Ovary (tissue), 9 donors: ENCODE results near the gene CALCR. TPM values are rescaled to one million over a fixed set of nuclear protein-coding genes. Genes with fewer than 3 reads are reported as not detected.

Experiments used
- DNase-seq, 5 donors: peaks; one replicate each; pipeline ENCODE4 v3.0.0-alpha.2; 2019 to 2020
- H3K27ac ChIP-seq, 2 donors: fragments of 200-600 bp; one replicate each; pipeline versions ENCODE4 v1.5.1 to v1.8.0; 2019 to 2022
- H3K27me3 ChIP-seq: fragments of 200-600 bp; one replicate; pipeline ENCODE4 v1.8.0; 2022
- H3K36me3 ChIP-seq: fragments of 200-600 bp; sonication (generic); one replicate; pipeline ENCODE4 v1.5.1; 2019
- H3K4me1 ChIP-seq: one replicate; pipeline ENCODE4 v1.8.1; 2013; ENCODE audit warnings: mild to moderate bottlenecking, moderate library complexity; ENCODE audit not compliant: insufficient read depth
- H3K4me3 ChIP-seq: fragments of 200-600 bp; sonication (generic); one replicate; pipeline ENCODE4 v1.5.1; 2017
- H3K9me3 ChIP-seq, 2 donors: fragments of 200-600 bp in 1 of 2; sonication (generic) in 1 of 2; one replicate each; pipeline versions ENCODE4 v1.5.1 to v1.8.1; 2013 to 2019; ENCODE audit warnings: mild to moderate bottlenecking in 1 of 2, moderate library complexity in 1 of 2
- CTCF ChIP-seq, 3 donors: fragments of 450-650 bp in 2 of 3; fragments of 200-600 bp in 1 of 3; IDR thresholded peaks; one replicate each; pipeline versions ENCODE4 v1.5.1 to v1.8.0; 2016 to 2022; ENCODE audit warnings: antibody characterized with exemption in 3 of 3, mild to moderate bottlenecking in 1 of 3
- EP300 ChIP-seq: sonication (generic); formaldehyde crosslinking; IDR thresholded peaks from one replicate; pipeline ENCODE4 v1.6.1; 2017; ENCODE audit warnings: antibody characterized with exemption
- POLR2A ChIP-seq: fragments of 450-650 bp; IDR thresholded peaks from one replicate; pipeline ENCODE4 v1.6.1; 2017; ENCODE audit warnings: antibody characterized with exemption, mild to moderate bottlenecking, moderate library complexity
- WGBS, 3 donors: extraction: QIAGEN DNeasy Blood & Tissue Kit in 1 of 3; methylation state at CpG; one replicate each; pipeline versions ENCODE4 v1.1.5 to v1.1.7; 2013 to 2017; 5-methylcytosine and 5-hydroxymethylcytosine counted together
- intact Hi-C, 4 donors: fragments of 100-400 bp; cut with DNase I; formaldehyde crosslinking; loops; one replicate each; pipeline versions ENCODE4 v1.11.0 to v1.15.1; 2022 to 2023
- polyA plus RNA-seq, 2 donors: library from polyadenylated mRNA; stranded (reverse); fragments of 200-250 nt in 1 of 2; fragments of 350-450 nt in 1 of 2; fragmentation: Illumina TruSeq in 1 of 2; extraction: RNeasy Lipid Tissue Mini Kit (QIAGEN cat#74804) in 1 of 2; gene quantifications; one replicate each; pipeline ENCODE4 v1.2.3, GENCODE V29; 2013 to 2014
- total RNA-seq, 7 donors: library from RNA; depleted of rRNA in 2 of 7; stranded (reverse); fragments of >200 nt in 2 of 7; fragmentation: NEBNext Ultra II Directional in 3 of 7; extraction: Animal tissue kit (Norgen Biotek cat#: 25700) in 3 of 7; gene quantifications; one replicate each; pipeline versions ENCODE4 v1.1.0 to v1.2.4, GENCODE V29; 2016 to 2023
- donor health status: DM: no; HTN: no; CAD: no; lungs with moderate emphysema.
- donor health status: DM: no; HTN: no; CAD: no.
- donor health status: Bipolar disorder and iron deficiency.
- donor health status: DM: yes; HTN: yes; CAD: no.
- donor health status: DM: no; HTN: no; CAD: no.
- donor health status: DM: yes; HTN: yes; CAD: no.

Gene CALCR
- total and polyA plus RNA-seq, 9 donors: 0.02 to 0.25 (median 0.10) TPM; not detected in 6

- intact Hi-C loops: no loop called here
- no peak for TF ChIP-seq EP300
- TF ChIP-seq CTCF (IDR thresholded peaks at IDR 0.05): no peak
- no peak for TF ChIP-seq POLR2A
- Histone ChIP-seq H3K36me3 (no peaks in the 10 kb centered on the region), H3K4me3 (no peak overlapping the region), H3K27ac (no peak overlapping the region), H3K9me3 (no peaks in the 10 kb centered on the region), H3K4me1 (no peaks in the 10 kb centered on the region), H3K27me3 (no peaks in the 10 kb centered on the region)
- WGBS, 3 donors: 86 to 93% (median 92%) methylated on average over 2 of the region's 2 CpGs
- DNase-seq: no peak
These were observed 5.3 kb downstream of the CALCR start for GRCh38 chr7:93569189-93569588.

- Histone ChIP-seq H3K36me3 (no peaks in the 10 kb centered on the region), H3K27me3 (no peaks in the 10 kb centered on the region), H3K27ac (no peak overlapping the region), H3K4me1 (no peaks in the 10 kb centered on the region), H3K4me3 (no peak overlapping the region), H3K9me3 (no peaks in the 10 kb centered on the region)
- no peak for TF ChIP-seq CTCF (IDR thresholded peaks at IDR 0.05)
- TF ChIP-seq POLR2A: no peak
- no peak for TF ChIP-seq EP300
- intact Hi-C loops: no loop called here
- no peak for DNase-seq
These were observed 7.6 kb downstream of the CALCR start for GRCh38 chr7:93566876-93567275.

- WGBS, 3 donors: 64 to 78% (median 68%) methylated on average over 6 of the region's 6 CpGs
- Histone ChIP-seq H3K27me3 (no peaks in the 10 kb centered on the region), H3K36me3 (no peaks in the 10 kb centered on the region), H3K4me3 (no peak overlapping the region), H3K9me3 (no peaks in the 10 kb centered on the region), H3K27ac (no peak overlapping the region), H3K4me1 (no peaks in the 10 kb centered on the region)
- DNase-seq: no peak
- TF ChIP-seq POLR2A (no peak), CTCF (IDR thresholded peaks at IDR 0.05) (no peak), EP300 (no peak)
- intact Hi-C loops: no loop called here
These were observed 10.9 kb downstream of the CALCR start for GRCh38 chr7:93563584-93563983.

GRCh38 chr7:93562936-93563335 is 11.6 kb downstream of the CALCR start:
- TF ChIP-seq POLR2A (no peak), EP300 (no peak), CTCF (IDR thresholded peaks at IDR 0.05) (no peak)
- 54 to 69% (median 58%) methylated on average over 2 of the region's 2 CpGs for WGBS, 3 donors
- H3K9me3 ChIP-seq: no peaks in the 10 kb centered on the region
- no peaks in the 10 kb centered on the region for H3K36me3 ChIP-seq
- intact Hi-C loops: no loop called here
- no peak overlapping the region for H3K27ac ChIP-seq
- H3K4me1 ChIP-seq: no peaks in the 10 kb centered on the region
- no peak for DNase-seq
- H3K27me3 ChIP-seq: no peaks in the 10 kb centered on the region
- no peak overlapping the region for H3K4me3 ChIP-seq

GRCh38 chr7:93562106-93562505 is 12.4 kb downstream of the CALCR start:
- 69 to 74% (median 73%) methylated on average over 2 of the region's 2 CpGs for WGBS, 3 donors
- H3K4me1 ChIP-seq: no peaks in the 10 kb centered on the region
- no peaks in the 10 kb centered on the region for H3K36me3 ChIP-seq
- DNase-seq: no peak
- TF ChIP-seq EP300 (no peak), CTCF (IDR thresholded peaks at IDR 0.05) (no peak), POLR2A (no peak)
- H3K9me3 ChIP-seq: no peaks in the 10 kb centered on the region
- H3K27ac ChIP-seq: no peak overlapping the region
- intact Hi-C loops: no loop called here
- H3K4me3 ChIP-seq: no peak overlapping the region
- no peaks in the 10 kb centered on the region for H3K27me3 ChIP-seq
